B cell (primary cell): ENCODE measurements around the gene IL22RA1. TPM values are rescaled to one million over a fixed set of nuclear protein-coding genes. Genes with fewer than 3 reads are reported as not detected.

Experiments used
- ATAC-seq: fragments of 200-7000 bp; cut with Tn5 transposase; one replicate; pipeline ENCODE4 v1.10.0; 2021; ENCODE audit warnings: low read depth, mild to moderate bottlenecking, moderate number of reproducible peaks, moderate library complexity
- CTCF ChIA-PET: fragments of 350-600 bp; sonication (Branson Sonifier 250); formaldehyde crosslinking; loops from one replicate; lab custom pipeline; 2021; ENCODE audit warnings: antibody characterized with exemption, inconsistent platforms; lab: Charles Lee
- POLR2A ChIA-PET: fragments of 350-600 bp; sonication (Branson Sonifier 250); formaldehyde crosslinking; loops from one replicate; lab custom pipeline; 2021; ENCODE audit warnings: antibody characterized with exemption; lab: Charles Lee
- DNase-seq: peaks from one replicate; pipeline ENCODE4 v3.0.0; 2013
- H2AFZ ChIP-seq: 2 replicates; pipeline ENCODE4 v1.6.1; 2012; ENCODE audit warnings: mild to moderate bottlenecking, low read depth, low read length; ENCODE audit not compliant: insufficient read depth, poor library complexity, severe bottlenecking
- H3K27ac ChIP-seq, 2 donors: 1 replicate in 1 of 2; 2 replicates in 1 of 2; pipeline ENCODE4 v1.5.1; 2012 to 2013; ENCODE audit warnings: low read length in 2 of 2, mild to moderate bottlenecking in 2 of 2, moderate library complexity in 1 of 2
- H3K27me3 ChIP-seq, 4 experiments: fragments of 200-600 bp in 1 of 4; sonication (generic) in 1 of 4; replicated peaks in 1 of 4; 1 replicate in 2 of 4; 2 replicates in 2 of 4; pipeline versions ENCODE4 v1.6.1 to v1.7.0; 2013 to 2016; ENCODE audit warnings: low read length in 3 of 4, mild to moderate bottlenecking in 2 of 4, mixed read lengths in 1 of 4, moderate library complexity in 1 of 4; ENCODE audit not compliant: insufficient read depth in 4 of 4, control insufficient read depth in 3 of 4; ENCODE audit errors: control extremely low read depth in 1 of 4
- H3K36me3 ChIP-seq, 2 experiments: replicated peaks in 1 of 2; 1 replicate in 1 of 2; 2 replicates in 1 of 2; pipeline versions ENCODE4 v1.6.1 to v1.7.1; 2013; ENCODE audit warnings: low read length in 1 of 2; ENCODE audit not compliant: insufficient read depth in 2 of 2, control insufficient read depth in 1 of 2; ENCODE audit errors: control extremely low read depth in 1 of 2, extremely low read depth in 1 of 2
- H3K4me1 ChIP-seq, 2 donors: fragments of 200-600 bp in 1 of 2; sonication (generic) in 1 of 2; 1 replicate in 1 of 2; 2 replicates in 1 of 2; pipeline versions ENCODE4 v1.5.1 to v1.6.1; 2013 to 2017; ENCODE audit warnings: low read length in 2 of 2; ENCODE audit not compliant: control insufficient read depth in 2 of 2, insufficient read depth in 2 of 2
- H3K4me2 ChIP-seq: replicated peaks from 2 replicates; pipeline ENCODE3; 2012; ENCODE audit warnings: mild to moderate bottlenecking, low read depth, low read length; ENCODE audit not compliant: poor library complexity, severe bottlenecking
- H3K4me3 ChIP-seq, 5 experiments: fragments of 200-600 bp in 1 of 5; sonication (generic) in 1 of 5; 1 replicate in 3 of 5; 2 replicates in 2 of 5; pipeline versions ENCODE4 v1.5.1 to v1.7.0; 2011 to 2016; ENCODE audit warnings: low read length in 4 of 5, mild to moderate bottlenecking in 4 of 5, low read depth in 2 of 5, control low read depth in 1 of 5, moderate library complexity in 1 of 5; ENCODE audit not compliant: insufficient read depth in 1 of 5; ENCODE audit errors: control extremely low read depth in 1 of 5, extremely low read depth in 1 of 5
- H3K79me2 ChIP-seq: fragments of 200-600 bp; sonication (generic); one replicate; pipeline ENCODE4 v1.6.0; 2016; ENCODE audit warnings: low read length; ENCODE audit not compliant: control insufficient read depth, insufficient read depth
- H3K9ac ChIP-seq: fragments of 200-600 bp; sonication (generic); 2 replicates; pipeline ENCODE4 v1.6.1; 2017; ENCODE audit warnings: mild to moderate bottlenecking, low read length, moderate library complexity
- H3K9me3 ChIP-seq, 3 donors: one replicate each; pipeline versions ENCODE4 v1.6.1 to v1.7.1; 2013; ENCODE audit warnings: low read length in 2 of 3; ENCODE audit not compliant: control insufficient read depth in 2 of 3, insufficient read depth in 1 of 3; ENCODE audit errors: control extremely low read depth in 1 of 3
- H4K20me1 ChIP-seq: 2 replicates; pipeline ENCODE4 v1.6.0; 2012; ENCODE audit warnings: mild to moderate bottlenecking, low read length; ENCODE audit not compliant: insufficient read depth, control insufficient read depth, poor library complexity, severe bottlenecking
- H3K27ac Mint-ChIP-seq: one replicate; pipeline ENCODE4 v1.8.0; 2021; ENCODE audit warnings: mixed read lengths
- H3K27me3 Mint-ChIP-seq: one replicate; pipeline ENCODE4 v1.8.0; 2021; ENCODE audit warnings: mixed read lengths
- H3K4me1 Mint-ChIP-seq: one replicate; pipeline ENCODE4 v1.8.0; 2021; ENCODE audit warnings: mixed read lengths
- H3K4me3 Mint-ChIP-seq: one replicate; pipeline ENCODE4 v1.8.0; 2021; ENCODE audit warnings: mixed read lengths
- H3K9me3 Mint-ChIP-seq: one replicate; pipeline ENCODE4 v1.8.0; 2022; ENCODE audit warnings: mixed read lengths; ENCODE audit not compliant: insufficient read depth
- EZH2 ChIP-seq: IDR thresholded peaks from 2 replicates; pipeline ENCODE4 v1.6.1; 2012; ENCODE audit warnings: borderline replicate concordance, low read depth, mild to moderate bottlenecking, moderate library complexity, low read length; ENCODE audit not compliant: insufficient read depth, poor library complexity, severe bottlenecking
- WGBS: methylation state at CpG from one replicate; pipeline ENCODE4 v1.1.5; 2013; ENCODE audit warnings: missing lambda C conversion rate; ENCODE audit not compliant: insufficient coverage; 5-methylcytosine and 5-hydroxymethylcytosine counted together
- intact Hi-C: fragments of 100-400 bp; cut with micrococcal nuclease; formaldehyde crosslinking; loops from one replicate; pipeline ENCODE4 v1.10.0; 2022
- polyA plus RNA-seq: library from polyadenylated mRNA; depleted of rRNA; stranded (reverse); fragments of >200 nt; gene quantifications from 2 replicates; pipeline ENCODE4 v1.2.3, GENCODE V29; 2012
- total RNA-seq, 2 donors: library from RNA; stranded (reverse); fragments of 120-200 nt in 1 of 2; gene quantifications; 1 replicate in 1 of 2; 2 replicates in 1 of 2; pipeline versions ENCODE4 v1.2.3 to v1.2.4, GENCODE V29; 2013 to 2022
- TF ChIP-seq, protein P1 (sequence below): fragments of 200-600 bp; IDR thresholded peaks from one replicate; pipeline ENCODE4 v1.8.0; 2022; ENCODE audit warnings: antibody characterized with exemption, mild to moderate bottlenecking

IL22RA1 gene
- total and polyA plus RNA-seq, 2 donors (not counting 1 experiment from before 2014, with no cell fraction given) = 0.10 TPM

DNA sequence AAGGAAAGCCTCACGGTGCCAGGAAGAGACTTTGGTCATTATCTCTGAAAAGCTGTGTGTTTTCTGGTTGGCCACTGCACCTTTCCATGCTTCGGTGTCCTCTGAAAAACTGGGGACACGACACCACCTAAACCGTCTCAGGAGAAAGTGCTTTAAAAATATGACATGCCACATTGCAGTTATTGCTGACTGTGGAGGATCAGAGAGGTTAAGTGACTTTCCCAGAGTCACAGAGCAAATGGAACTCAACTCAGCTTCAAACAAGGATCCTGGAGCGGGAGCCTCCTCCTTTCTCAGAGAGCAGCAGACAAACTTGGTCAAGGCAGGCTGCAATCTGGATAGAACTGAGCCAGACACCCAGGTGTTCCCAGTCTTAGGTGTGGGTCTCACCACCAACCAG, 44.8 kb downstream of the IL22RA1 start:
- Histone ChIP-seq H3K4me3 (no peak overlapping the region), H3K36me3 (no peaks in the 10 kb centered on the region), H4K20me1 (no peaks in the 10 kb centered on the region), H3K4me2 (no peak overlapping the region), H3K79me2 (no peaks in the 10 kb centered on the region), H3K27ac (no peak overlapping the region), H3K27me3 (no peaks in the 10 kb centered on the region), H3K9me3 (peaks cover 0 to 7% (median 0%) of the 10 kb centered on the region in 3 donors), H3K4me1 (no peaks in the 10 kb centered on the region), H2AFZ (no peak overlapping the region), H3K9ac (no peak overlapping the region)
- Mint-ChIP-seq H3K9me3 (no peaks in the 10 kb centered on the region), H3K27ac (no peak overlapping the region), H3K4me1 (no peaks in the 10 kb centered on the region), H3K4me3 (no peak overlapping the region), H3K27me3 (peaks cover 7% of the 10 kb centered on the region)
- ChIA-PET POLR2A (no interaction called here), CTCF (no interaction called here)
- 92% methylated on average over 3 of the region's 5 CpGs for WGBS
- DNase-seq (no peak), ATAC-seq (no peak)
- TF ChIP-seq, protein P1, sequence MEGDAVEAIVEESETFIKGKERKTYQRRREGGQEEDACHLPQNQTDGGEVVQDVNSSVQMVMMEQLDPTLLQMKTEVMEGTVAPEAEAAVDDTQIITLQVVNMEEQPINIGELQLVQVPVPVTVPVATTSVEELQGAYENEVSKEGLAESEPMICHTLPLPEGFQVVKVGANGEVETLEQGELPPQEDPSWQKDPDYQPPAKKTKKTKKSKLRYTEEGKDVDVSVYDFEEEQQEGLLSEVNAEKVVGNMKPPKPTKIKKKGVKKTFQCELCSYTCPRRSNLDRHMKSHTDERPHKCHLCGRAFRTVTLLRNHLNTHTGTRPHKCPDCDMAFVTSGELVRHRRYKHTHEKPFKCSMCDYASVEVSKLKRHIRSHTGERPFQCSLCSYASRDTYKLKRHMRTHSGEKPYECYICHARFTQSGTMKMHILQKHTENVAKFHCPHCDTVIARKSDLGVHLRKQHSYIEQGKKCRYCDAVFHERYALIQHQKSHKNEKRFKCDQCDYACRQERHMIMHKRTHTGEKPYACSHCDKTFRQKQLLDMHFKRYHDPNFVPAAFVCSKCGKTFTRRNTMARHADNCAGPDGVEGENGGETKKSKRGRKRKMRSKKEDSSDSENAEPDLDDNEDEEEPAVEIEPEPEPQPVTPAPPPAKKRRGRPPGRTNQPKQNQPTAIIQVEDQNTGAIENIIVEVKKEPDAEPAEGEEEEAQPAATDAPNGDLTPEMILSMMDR = no peak
- TF ChIP-seq EZH2 = no peak
- intact Hi-C loops = no loop called here

DNA sequence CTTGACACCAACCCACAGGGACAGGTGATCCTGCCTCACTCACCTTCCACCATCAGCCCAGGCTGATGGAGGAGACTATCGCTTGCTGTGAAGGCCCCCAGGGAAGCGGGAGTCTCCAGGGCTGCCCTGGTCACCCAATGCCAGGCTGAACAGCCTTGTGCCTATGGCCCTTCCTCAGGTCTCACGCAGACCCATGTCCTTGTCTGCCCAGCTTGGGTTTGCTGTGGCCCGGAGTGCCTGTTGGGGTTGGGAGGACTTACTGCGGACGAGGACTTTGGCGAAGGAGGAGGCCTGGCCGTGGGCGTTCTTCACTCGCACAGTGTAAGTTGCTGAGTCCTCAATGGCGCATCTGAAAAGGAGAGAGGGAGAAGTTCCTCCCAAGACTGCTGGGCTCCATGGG, 45.3 kb downstream of the IL22RA1 start:
- CTCF ChIA-PET = no interaction called here
- no peaks in the 10 kb centered on the region for H4K20me1 ChIP-seq
- intact Hi-C loops = no loop called here
- no peaks in the 10 kb centered on the region for H3K4me1 ChIP-seq
- TF ChIP-seq EZH2 = no peak
- H3K79me2 ChIP-seq = no peaks in the 10 kb centered on the region
- H3K27me3 Mint-ChIP-seq = peaks cover 7% of the 10 kb centered on the region
- DNase-seq = no peak
- H3K27ac ChIP-seq = no peak overlapping the region
- H3K4me3 ChIP-seq = no peak overlapping the region
- H2AFZ ChIP-seq = no peak overlapping the region
- H3K36me3 ChIP-seq = no peaks in the 10 kb centered on the region
- no peak overlapping the region for H3K27ac Mint-ChIP-seq
- no peak overlapping the region for H3K4me2 ChIP-seq
- ATAC-seq = no peak
- peaks cover 0 to 7% (median 0%) of the 10 kb centered on the region in 3 donors for H3K9me3 ChIP-seq
- 94% methylated on average over 11 of the region's 11 CpGs for WGBS
- no peaks in the 10 kb centered on the region for H3K4me1 Mint-ChIP-seq
- H3K9me3 Mint-ChIP-seq = no peaks in the 10 kb centered on the region
- H3K4me3 Mint-ChIP-seq = no peak overlapping the region
- H3K9ac ChIP-seq = no peak overlapping the region
- POLR2A ChIA-PET = no interaction called here
- H3K27me3 ChIP-seq = no peaks in the 10 kb centered on the region
